Gastroesophageal sphincter (tissue), 4 donors: Measurements from ENCODE around the gene NCOR1. TPM values are rescaled to one million over a fixed set of nuclear protein-coding genes. Genes with fewer than 3 reads are reported as not detected.
A peak's percentile ranks its signal among the peaks of the same experiment; 100 is the strongest.
"Not testable (repeated sequence)": the region's sequence is repeated elsewhere in the genome, so short reads cannot be mapped to it uniquely, and the experiment has no call there.

Experiments
- ATAC-seq: fragments of 150-250 bp; one replicate; pipeline ENCODE4 v1.9.1; 2016; ENCODE audit warnings: mild to moderate bottlenecking, moderate library complexity
- H3K27ac ChIP-seq, 4 donors: fragments of 200-600 bp; sonication (generic) in 3 of 4; 1 replicate in 3 of 4; 2 replicates in 1 of 4; pipeline ENCODE4 v1.5.1; 2016 to 2019
- H3K27me3 ChIP-seq: fragments of 200-600 bp; sonication (generic); one replicate; pipeline ENCODE4 v1.5.1; 2019
- H3K36me3 ChIP-seq, 2 donors: fragments of 200-600 bp; sonication (generic); one replicate each; pipeline ENCODE4 v1.5.1; 2019; ENCODE audit warnings: control low read depth in 1 of 2
- H3K4me1 ChIP-seq, 3 donors: fragments of 200-600 bp; sonication (generic); 1 replicate in 2 of 3; 2 replicates in 1 of 3; pipeline ENCODE4 v1.5.1; 2016 to 2019; ENCODE audit warnings: control low read depth in 2 of 3
- H3K4me3 ChIP-seq, 2 donors: fragments of 200-600 bp; sonication (generic); one replicate each; pipeline ENCODE4 v1.5.1; 2019; ENCODE audit warnings: mild to moderate bottlenecking in 1 of 2, moderate library complexity in 1 of 2
- H3K9me3 ChIP-seq, 3 donors: fragments of 200-600 bp; sonication (generic); one replicate each; pipeline ENCODE4 v1.5.1; 2017 to 2019; ENCODE audit warnings: control low read depth in 2 of 3
- CTCF ChIP-seq, 4 experiments: fragments of 200-600 bp in 2 of 4; fragments of 450-650 bp in 2 of 4; sonication (generic) in 1 of 4; IDR thresholded peaks; one replicate each; pipeline ENCODE4 v1.5.1; 2017 to 2019; ENCODE audit warnings: antibody characterized with exemption in 4 of 4, mild to moderate bottlenecking in 2 of 4, moderate library complexity in 2 of 4
- EP300 ChIP-seq: sonication (generic); formaldehyde crosslinking; IDR thresholded peaks from one replicate; pipeline ENCODE4 v1.6.1; 2017; ENCODE audit warnings: antibody characterized with exemption, mild to moderate bottlenecking
- POLR2A ChIP-seq, 2 donors: fragments of 450-650 bp; IDR thresholded peaks; one replicate each; pipeline ENCODE4 v1.6.1; 2017; ENCODE audit warnings: antibody characterized with exemption in 2 of 2, mild to moderate bottlenecking in 2 of 2, moderate library complexity in 1 of 2
- POLR2AphosphoS5 ChIP-seq: sonication (generic); formaldehyde crosslinking; IDR thresholded peaks from one replicate; pipeline ENCODE4 v1.6.1; 2017; ENCODE audit warnings: antibody characterized with exemption
- WGBS, 2 donors: methylation state at CpG; one replicate each; pipeline ENCODE4 v1.1.5; 2018; ENCODE audit warnings: low coverage in 1 of 2; 5-methylcytosine and 5-hydroxymethylcytosine counted together
- total RNA-seq, 4 donors: library from RNA; depleted of rRNA; stranded (reverse); fragments of >200 nt; gene quantifications; one replicate each; pipeline ENCODE4 v1.1.0, GENCODE V29; 2016

Gene NCOR1
- total RNA-seq, 4 donors from 2014 or later: 76.3 to 160 (median 108) TPM

- ATAC-seq, H3K27me3 ChIP-seq, H3K9me3 ChIP-seq, H3K4me3 ChIP-seq, H3K36me3 ChIP-seq: not testable (repeated sequence)
- 17 to 54% methylated on average over 4 to 5 of the region's 5 CpGs for WGBS, 2 donors
- peak; percentile 17 for TF ChIP-seq POLR2AphosphoS5
- Histone ChIP-seq H3K27ac (peak overlapping the region; percentile 56 to 73 (median 64)), H3K4me1 (peaks cover 12 to 87% (median 24%) of the 10 kb centered on the region in 3 donors)
These were observed 12.5 kb downstream of the NCOR1 start for GRCh38 chr17:16202554-16203500.

- 73 to 82% methylated on average over 4 to 11 of the region's 13 CpGs for WGBS, 2 donors
- not testable (repeated sequence) for H3K4me3 ChIP-seq, H3K27me3 ChIP-seq, H3K9me3 ChIP-seq, ATAC-seq
- Histone ChIP-seq H3K4me1 (peaks cover 12 to 80% (median 24%) of the 10 kb centered on the region in 3 donors), H3K27ac (peak overlapping the region in 3 of 4 donors; percentile 7 to 59 (median 26)), H3K36me3 (peaks cover 0 to 12% of the 10 kb centered on the region in 2 donors)
These were observed 13.6 kb downstream of the NCOR1 start for GRCh38 chr17:16201693-16202131.

- Histone ChIP-seq H3K27me3 (no peaks in the 10 kb centered on the region), H3K36me3 (peaks cover 0 to 16% of the 10 kb centered on the region in 2 donors), H3K4me1 (peaks cover 12 to 60% (median 24%) of the 10 kb centered on the region in 3 donors), H3K9me3 (no peaks in the 10 kb centered on the region), H3K4me3 (no peak overlapping the region), H3K27ac (peak overlapping the region in 3 of 4 donors; percentile 10 to 42 (median 30))
- no peak for ATAC-seq
- 23 to 36% methylated on average over 3 to 6 of the region's 6 CpGs for WGBS, 2 donors
- TF ChIP-seq EP300: no peak
- no peak for TF ChIP-seq POLR2A (IDR thresholded peaks at IDR 0.05)
- no peak for TF ChIP-seq CTCF (IDR thresholded peaks at IDR 0.05)
- no peak for TF ChIP-seq POLR2AphosphoS5
These were observed 16.2 kb downstream of the NCOR1 start for GRCh38 chr17:16199093-16199492.

- no peak for ATAC-seq
- no peak overlapping the region for H3K27ac ChIP-seq
- peaks cover 0 to 34% of the 10 kb centered on the region in 2 donors for H3K36me3 ChIP-seq
- TF ChIP-seq POLR2AphosphoS5 (no peak), EP300 (no peak)
- H3K27me3 ChIP-seq: no peaks in the 10 kb centered on the region
- H3K4me3 ChIP-seq: no peak overlapping the region
- peaks cover 3 to 45% (median 17%) of the 10 kb centered on the region in 3 donors for H3K4me1 ChIP-seq
- 85% methylated on average over 1 of the region's 1 CpG; no CpG with 5 or more reads in 1 of the 2 donors for WGBS, 2 donors
- H3K9me3 ChIP-seq: no peaks in the 10 kb centered on the region
These were observed 18.1 kb downstream of the NCOR1 start for GRCh38 chr17:16197276-16197675.

GRCh38 chr17:16194307-16194835 is 21.0 kb downstream of the NCOR1 start:
- Histone ChIP-seq H3K4me1 (peaks cover 0 to 37% (median 6%) of the 10 kb centered on the region in 3 donors), H3K36me3 (peaks cover 0 to 57% of the 10 kb centered on the region in 2 donors)
- ATAC-seq, H3K4me3 ChIP-seq, H3K27ac ChIP-seq, H3K27me3 ChIP-seq, H3K9me3 ChIP-seq: not testable (repeated sequence)
- WGBS, 2 donors: 60 to 100% methylated on average over 1 to 2 of the region's 2 CpGs

- H3K27me3 ChIP-seq: no peaks in the 10 kb centered on the region
- peaks cover 0 to 29% (median 3%) of the 10 kb centered on the region in 3 donors for H3K4me1 ChIP-seq
- no peak for ATAC-seq
- no peaks in the 10 kb centered on the region for H3K9me3 ChIP-seq
- TF ChIP-seq POLR2AphosphoS5 (no peak), POLR2A (IDR thresholded peaks at IDR 0.05) (no peak)
- H3K4me3 ChIP-seq: no peak overlapping the region
- peaks cover 0 to 51% of the 10 kb centered on the region in 2 donors for H3K36me3 ChIP-seq
- no peak overlapping the region for H3K27ac ChIP-seq
- 74 to 75% methylated on average over 2 to 3 of the region's 3 CpGs for WGBS, 2 donors
These were observed 23.7 kb downstream of the NCOR1 start for GRCh38 chr17:16191604-16192003.

- Histone ChIP-seq H3K27ac (no peak overlapping the region), H3K36me3 (peaks cover 0 to 58% of the 10 kb centered on the region in 2 donors), H3K27me3 (no peaks in the 10 kb centered on the region), H3K4me3 (no peak overlapping the region), H3K4me1 (peaks cover 0 to 29% (median 3%) of the 10 kb centered on the region in 3 donors), H3K9me3 (no peaks in the 10 kb centered on the region)
- 59 to 61% methylated on average over 4 of the region's 4 CpGs for WGBS, 2 donors
- no peak for ATAC-seq
- TF ChIP-seq POLR2AphosphoS5 (no peak), EP300 (no peak), POLR2A (IDR thresholded peaks at IDR 0.05) (no peak), CTCF (IDR thresholded peaks at IDR 0.05) (no peak)
These were observed 24.5 kb downstream of the NCOR1 start for GRCh38 chr17:16190703-16191360.
